Measurements from ENCODE around the gene OSM. TPM values are rescaled to one million over a fixed set of nuclear protein-coding genes. Genes with fewer than 3 reads are reported as not detected.

The OSM gene
- total RNA-seq, 2 donors from 2014 or later, result not detected

DNA sequence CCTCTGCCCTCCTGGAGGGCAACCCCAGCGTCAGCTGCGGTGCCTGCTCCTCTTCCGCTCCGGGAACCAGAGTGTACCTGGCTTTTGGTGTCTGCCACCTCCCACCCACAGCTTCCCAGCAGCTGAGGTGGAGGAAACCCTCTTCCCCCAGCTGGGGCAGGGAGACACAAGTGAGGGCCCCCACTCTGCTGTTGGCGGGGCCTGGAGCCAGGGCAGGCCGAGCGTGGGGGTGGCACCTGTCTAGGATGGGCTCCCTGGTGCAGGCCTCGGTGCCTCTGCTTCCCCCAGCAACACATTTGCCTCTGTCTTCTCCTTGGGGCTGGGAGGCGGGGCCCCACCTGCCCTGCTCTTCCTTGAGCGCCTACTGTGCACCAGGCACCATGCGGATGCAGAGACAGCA, 6.4 kb downstream of the OSM start:
- Histone ChIP-seq H3K36me3 (replicated peaks in 1 of 2; ENCODE audit: insufficient read depth in 1 of 2, low read depth in 2 of 2) (no peaks in the 10 kb centered on the region), H3K4me3 (no peak overlapping the region), H3K27me3 (no peaks in the 10 kb centered on the region), H3K9me3 (no peaks in the 10 kb centered on the region), H3K27ac (no peak overlapping the region), H3K4me1 (peaks cover 14% of the 10 kb centered on the region)
- WGBS, 2 donors, result 85 to 93% methylated on average over 4 to 11 of the region's 11 CpGs
- intact Hi-C loops (cut with DNase I), result loop anchor here (2.0 kb wide), 1 partner anchor 129 kb away; no protein-coding TSS in a partner anchor
- no peak for TF ChIP-seq CTCF (IDR thresholded peaks at IDR 0.05)
- TF ChIP-seq POLR2A (IDR thresholded peaks at IDR 0.05), result no peak
- ATAC-seq (no peak), DNase-seq (no peak)

- ATAC-seq (no peak), DNase-seq (no peak)
- TF ChIP-seq POLR2A (IDR thresholded peaks at IDR 0.05) (no peak), CTCF (IDR thresholded peaks at IDR 0.05) (no peak)
- Histone ChIP-seq H3K36me3 (replicated peaks in 1 of 2; ENCODE audit: insufficient read depth in 1 of 2, low read depth in 2 of 2) (no peaks in the 10 kb centered on the region), H3K9me3 (no peaks in the 10 kb centered on the region), H3K4me3 (no peak overlapping the region), H3K27ac (no peak overlapping the region), H3K27me3 (no peaks in the 10 kb centered on the region), H3K4me1 (peaks cover 22% of the 10 kb centered on the region)
- intact Hi-C loops (cut with DNase I), result no loop called here
- WGBS, 2 donors, result 85% methylated on average over 5 of the region's 6 CpGs; no CpG with 5 or more reads in 1 of the 2 donors
Measured at GRCh38 chr22:30254314-30254713, 12.3 kb downstream of the OSM start.

DNA sequence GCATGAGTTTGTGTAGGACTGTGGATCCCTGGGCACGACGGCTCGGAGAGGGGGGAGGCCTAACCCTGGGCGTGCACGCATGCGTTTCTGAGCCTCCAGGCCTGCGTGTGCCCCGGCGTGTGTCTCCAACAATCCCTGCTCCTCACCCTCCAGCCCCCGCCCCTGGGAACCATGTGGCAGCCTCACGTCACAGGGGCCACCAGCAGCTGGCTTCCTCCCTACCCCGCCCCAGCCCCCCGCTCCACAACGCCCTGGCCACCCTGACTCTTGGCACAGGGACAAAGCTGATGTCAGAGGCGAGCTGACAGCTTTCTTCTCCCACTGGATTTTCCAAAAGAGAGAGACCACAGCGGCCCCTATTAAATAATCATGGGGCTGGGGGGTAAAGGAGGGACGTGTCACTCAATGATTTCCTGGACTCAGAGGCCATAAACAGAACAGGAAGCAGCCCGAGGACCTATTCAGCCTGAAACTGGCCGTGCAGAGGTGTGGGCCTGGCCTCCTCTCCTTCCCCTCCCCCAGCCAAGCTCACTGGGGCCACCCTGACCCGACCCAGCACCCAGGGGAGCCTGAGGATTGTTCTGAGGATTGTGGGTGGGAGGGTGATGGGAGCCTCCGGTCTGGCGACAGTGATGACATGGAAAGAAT, 13.3 kb downstream of the OSM start:
- peaks cover 22% of the 10 kb centered on the region for H3K4me1 ChIP-seq
- ATAC-seq, result peak; percentile 37
- no peaks in the 10 kb centered on the region for H3K27me3 ChIP-seq
- DNase-seq, result peak; percentile 60 to 80 (median 71)
- TF ChIP-seq CTCF (IDR thresholded peaks at IDR 0.05), result no peak
- peak in 1 of 3 donors; percentile 22 for TF ChIP-seq POLR2A (IDR thresholded peaks at IDR 0.05)
- WGBS, 2 donors, result 29 to 57% methylated on average over 15 to 21 of the region's 22 CpGs
- peak overlapping the region in 3 of 4 donors; percentile 22 to 69 (median 29) for H3K27ac ChIP-seq
- H3K4me3 ChIP-seq, result no peak overlapping the region
- intact Hi-C loops (cut with DNase I), result no loop called here
- H3K9me3 ChIP-seq, result no peaks in the 10 kb centered on the region
- H3K36me3 ChIP-seq (replicated peaks in 1 of 2; ENCODE audit: insufficient read depth in 1 of 2, low read depth in 2 of 2), result no peaks in the 10 kb centered on the region

DNA sequence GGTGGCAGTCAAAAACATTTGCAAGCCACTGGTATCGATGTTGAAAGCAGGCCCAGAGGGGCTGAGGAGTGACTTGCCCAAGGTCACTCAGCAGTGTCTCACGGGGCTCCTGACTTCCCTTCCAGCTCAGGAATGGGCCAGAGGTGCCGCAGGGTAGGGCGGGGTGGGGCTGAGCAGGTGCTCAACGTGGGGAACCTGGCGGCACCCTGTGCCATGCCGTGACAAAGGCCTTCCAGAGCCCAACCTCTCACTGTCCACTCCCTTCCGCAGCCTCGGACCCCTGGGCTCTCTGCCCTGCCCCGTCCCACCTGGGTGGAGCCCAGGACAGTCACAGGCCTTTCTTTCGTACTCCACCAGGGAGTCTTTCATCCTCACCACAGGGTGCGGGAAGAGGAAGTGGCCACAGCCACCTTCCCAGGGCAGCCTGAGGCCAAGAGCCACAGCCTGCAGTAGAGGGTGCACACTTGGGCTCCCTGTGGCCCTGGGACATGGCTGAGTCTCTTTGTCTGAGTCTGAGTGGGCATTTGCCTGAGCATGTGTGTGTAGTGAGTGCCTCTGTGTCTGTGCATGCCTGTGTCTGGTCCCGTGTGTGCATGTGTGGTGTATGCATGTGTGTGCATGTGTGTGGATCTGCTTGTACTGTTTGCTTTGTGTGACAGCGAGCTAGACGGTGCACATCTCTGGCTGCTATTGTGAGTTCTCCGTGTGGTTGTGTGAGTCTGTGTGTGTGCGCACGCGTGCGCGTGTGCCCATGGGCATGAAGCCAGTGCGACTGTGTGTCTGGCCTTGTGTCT, 14.0 kb downstream of the OSM start:
- intact Hi-C loops (cut with DNase I), result no loop called here

More for the DNA sequence above, 14.0 kb downstream of the OSM start:
- H3K4me1 ChIP-seq, result peaks cover 22% of the 10 kb centered on the region
- DNase-seq (no peak), ATAC-seq (no peak)
- H3K27me3 ChIP-seq, result peaks cover 0 to 2% of the 10 kb centered on the region in 2 donors
- H3K9me3 ChIP-seq, result no peaks in the 10 kb centered on the region
- 66 to 91% methylated on average over 10 to 22 of the region's 22 CpGs for WGBS, 2 donors
- H3K27ac ChIP-seq, result peak overlapping the region in 3 of 4 donors; percentile 22 to 69 (median 29)
- TF ChIP-seq POLR2A (IDR thresholded peaks at IDR 0.05) (no peak), CTCF (IDR thresholded peaks at IDR 0.05) (no peak)
- H3K36me3 ChIP-seq (replicated peaks in 1 of 2; ENCODE audit: insufficient read depth in 1 of 2, low read depth in 2 of 2), result no peaks in the 10 kb centered on the region
- H3K4me3 ChIP-seq, result no peak overlapping the region

Data from body of pancreas (tissue), 4 donors.